Nephron progenitor cell (in vitro differentiated cells): ENCODE data around the gene HGS.
"Not testable (repeated sequence)": the region's sequence is repeated elsewhere in the genome, so short reads cannot be mapped to it uniquely, and the experiment has no call there.

Source experiments
- DNase-seq: peaks from one replicate; pipeline ENCODE4 v3.0.0; 2021
- H3K27ac Mint-ChIP-seq: 2 replicates; pipeline ENCODE4 v1.8.0; 2021; ENCODE audit warnings: mild to moderate bottlenecking, moderate library complexity, mixed read lengths
- H3K27me3 Mint-ChIP-seq: 2 replicates; pipeline ENCODE4 v1.8.0; 2021; ENCODE audit warnings: mild to moderate bottlenecking, low read depth, mixed read lengths; ENCODE audit not compliant: poor library complexity
- H3K36me3 Mint-ChIP-seq: 2 replicates; pipeline ENCODE4 v1.8.0; 2021; ENCODE audit warnings: low read depth, mixed read lengths
- H3K4me1 Mint-ChIP-seq: 2 replicates; pipeline ENCODE4 v1.8.0; 2021; ENCODE audit warnings: mixed read lengths
- H3K4me3 Mint-ChIP-seq: 2 replicates; pipeline ENCODE4 v1.8.0; 2021; ENCODE audit warnings: mild to moderate bottlenecking, moderate library complexity, mixed read lengths
- H3K9me3 Mint-ChIP-seq: 2 replicates; pipeline ENCODE4 v1.8.0; 2021; ENCODE audit warnings: mild to moderate bottlenecking, moderate library complexity, mixed read lengths
- TF ChIP-seq, protein P1 (sequence below): fragments of 200-600 bp; sonication (generic); IDR thresholded peaks from 2 replicates; pipeline ENCODE4 v1.5.0; 2021; ENCODE audit warnings: antibody characterized with exemption

Gene HGS

DNA sequence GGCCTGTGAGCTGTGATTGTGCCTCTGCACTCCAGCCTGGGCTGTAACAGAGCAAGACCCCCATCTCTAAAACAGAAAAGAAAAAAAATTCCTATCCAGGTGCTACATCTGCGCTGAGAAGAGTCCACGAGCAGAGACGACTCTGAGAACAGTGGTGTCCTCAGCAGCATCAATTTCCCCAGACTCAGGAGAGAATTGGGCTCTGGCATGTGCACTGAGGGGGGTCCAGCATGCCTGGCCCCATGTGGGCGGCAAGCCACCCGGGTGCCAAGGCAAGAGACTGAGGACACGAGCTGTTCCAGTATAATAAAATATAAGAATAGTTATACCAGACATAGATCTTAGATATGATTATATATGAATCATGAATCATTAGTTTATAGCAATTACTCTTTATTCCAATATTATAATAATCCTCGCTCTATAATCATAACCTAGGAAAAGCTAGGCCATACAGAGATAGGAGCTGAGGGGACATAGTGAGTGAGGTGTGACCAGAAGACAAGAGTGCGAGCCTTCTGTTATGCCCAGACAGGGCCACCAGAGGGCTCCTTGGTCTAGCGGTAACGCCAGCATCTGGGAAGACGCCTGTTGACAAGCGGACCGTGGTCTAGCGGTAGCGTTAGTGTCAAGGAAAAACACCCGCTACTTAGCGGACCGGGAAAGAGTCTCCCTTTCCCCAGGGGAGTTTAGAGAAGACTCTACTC is 8.1 kb upstream of the HGS start:
- H3K27me3 Mint-ChIP-seq, H3K27ac Mint-ChIP-seq, H3K9me3 Mint-ChIP-seq, H3K4me1 Mint-ChIP-seq, H3K4me3 Mint-ChIP-seq: not testable (repeated sequence)
- peak; percentile 33 for DNase-seq
- H3K36me3 Mint-ChIP-seq, result peaks cover 45% of the 10 kb centered on the region
- TF ChIP-seq, protein P1, sequence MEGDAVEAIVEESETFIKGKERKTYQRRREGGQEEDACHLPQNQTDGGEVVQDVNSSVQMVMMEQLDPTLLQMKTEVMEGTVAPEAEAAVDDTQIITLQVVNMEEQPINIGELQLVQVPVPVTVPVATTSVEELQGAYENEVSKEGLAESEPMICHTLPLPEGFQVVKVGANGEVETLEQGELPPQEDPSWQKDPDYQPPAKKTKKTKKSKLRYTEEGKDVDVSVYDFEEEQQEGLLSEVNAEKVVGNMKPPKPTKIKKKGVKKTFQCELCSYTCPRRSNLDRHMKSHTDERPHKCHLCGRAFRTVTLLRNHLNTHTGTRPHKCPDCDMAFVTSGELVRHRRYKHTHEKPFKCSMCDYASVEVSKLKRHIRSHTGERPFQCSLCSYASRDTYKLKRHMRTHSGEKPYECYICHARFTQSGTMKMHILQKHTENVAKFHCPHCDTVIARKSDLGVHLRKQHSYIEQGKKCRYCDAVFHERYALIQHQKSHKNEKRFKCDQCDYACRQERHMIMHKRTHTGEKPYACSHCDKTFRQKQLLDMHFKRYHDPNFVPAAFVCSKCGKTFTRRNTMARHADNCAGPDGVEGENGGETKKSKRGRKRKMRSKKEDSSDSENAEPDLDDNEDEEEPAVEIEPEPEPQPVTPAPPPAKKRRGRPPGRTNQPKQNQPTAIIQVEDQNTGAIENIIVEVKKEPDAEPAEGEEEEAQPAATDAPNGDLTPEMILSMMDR, result peak; percentile 65

DNA sequence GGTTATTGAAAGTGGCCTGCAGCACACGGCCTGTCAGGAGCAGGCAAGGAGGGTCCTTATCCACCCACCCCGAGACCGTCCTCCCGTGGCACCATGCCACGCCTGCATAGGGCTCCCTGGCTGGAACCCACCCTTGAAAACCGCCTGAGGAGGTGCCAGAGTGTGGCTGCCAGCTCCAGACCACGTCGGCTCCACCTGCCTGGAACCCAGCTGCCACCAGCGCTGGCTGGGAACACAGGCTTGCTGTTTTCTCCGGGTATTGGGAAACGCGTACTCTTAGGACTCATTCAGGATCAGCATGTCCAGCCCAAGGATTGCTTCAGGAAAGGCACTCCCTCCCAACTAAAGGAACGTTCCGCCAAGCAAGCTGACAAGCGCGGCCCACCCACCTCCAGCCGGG is 6.9 kb upstream of the HGS start:
- H3K4me3 Mint-ChIP-seq, result no peak overlapping the region
- DNase-seq, result no peak
- H3K36me3 Mint-ChIP-seq, result peaks cover 34% of the 10 kb centered on the region
- H3K27ac Mint-ChIP-seq, result no peak overlapping the region
- H3K4me1 Mint-ChIP-seq, result peaks cover 11% of the 10 kb centered on the region
- TF ChIP-seq, protein P1, result no peak
- H3K27me3 Mint-ChIP-seq, result peaks cover 3% of the 10 kb centered on the region
- peaks cover 5% of the 10 kb centered on the region for H3K9me3 Mint-ChIP-seq

DNA sequence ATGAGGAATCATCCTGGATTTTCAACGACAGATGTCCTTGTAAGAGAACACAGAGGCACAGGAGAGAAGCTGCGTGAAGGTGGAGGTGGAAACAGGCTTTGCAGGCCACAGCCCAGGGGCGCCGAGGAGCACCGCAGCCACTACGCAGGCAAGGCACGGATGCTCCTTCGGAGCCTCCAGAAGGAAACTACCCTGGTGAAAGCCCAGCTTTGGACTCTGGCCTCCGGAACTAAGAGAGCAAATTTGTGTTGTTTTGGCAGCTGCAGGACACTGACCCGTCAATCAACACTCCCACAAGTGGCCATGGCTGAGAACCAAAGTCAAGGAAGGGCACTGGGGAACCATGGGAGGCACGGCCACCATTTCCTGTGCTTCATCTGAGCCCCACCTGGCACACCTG is 3.7 kb upstream of the HGS start:
- peaks cover 3% of the 10 kb centered on the region for H3K27me3 Mint-ChIP-seq
- peak overlapping the region; percentile 50 for H3K4me3 Mint-ChIP-seq
- H3K27ac Mint-ChIP-seq, result no peak overlapping the region
- peaks cover 16% of the 10 kb centered on the region for H3K36me3 Mint-ChIP-seq
- peaks cover 5% of the 10 kb centered on the region for H3K9me3 Mint-ChIP-seq
- peaks cover 29% of the 10 kb centered on the region for H3K4me1 Mint-ChIP-seq
- DNase-seq, result no peak
- TF ChIP-seq, protein P1, result no peak

DNA sequence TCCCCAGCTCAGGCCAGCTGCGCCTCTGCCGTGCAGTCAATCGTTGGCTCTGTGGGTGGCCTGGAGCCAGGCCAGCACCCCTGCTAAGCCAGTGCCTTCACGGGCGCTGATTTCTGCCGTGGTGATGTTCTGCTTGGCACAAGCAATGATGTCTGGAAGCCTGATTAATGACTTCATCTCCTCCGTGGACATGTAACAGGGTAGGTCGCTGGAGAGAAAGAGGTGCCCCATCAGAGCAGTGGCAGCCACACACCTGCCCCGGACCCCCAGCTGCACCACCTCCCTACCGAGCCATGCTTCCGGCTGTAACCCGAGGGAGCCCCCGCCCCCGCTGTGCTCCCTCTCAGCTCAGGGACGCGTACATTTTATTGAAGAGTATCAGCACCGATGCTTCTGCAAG is 2.1 kb upstream of the HGS start:
- peaks cover 30% of the 10 kb centered on the region for H3K4me1 Mint-ChIP-seq
- no peaks in the 10 kb centered on the region for H3K27me3 Mint-ChIP-seq
- no peak for DNase-seq
- peak overlapping the region; percentile 42 for H3K27ac Mint-ChIP-seq
- no peaks in the 10 kb centered on the region for H3K9me3 Mint-ChIP-seq
- peak overlapping the region; percentile 93 for H3K4me3 Mint-ChIP-seq
- TF ChIP-seq, protein P1, result no peak
- peaks cover 10% of the 10 kb centered on the region for H3K36me3 Mint-ChIP-seq

DNA sequence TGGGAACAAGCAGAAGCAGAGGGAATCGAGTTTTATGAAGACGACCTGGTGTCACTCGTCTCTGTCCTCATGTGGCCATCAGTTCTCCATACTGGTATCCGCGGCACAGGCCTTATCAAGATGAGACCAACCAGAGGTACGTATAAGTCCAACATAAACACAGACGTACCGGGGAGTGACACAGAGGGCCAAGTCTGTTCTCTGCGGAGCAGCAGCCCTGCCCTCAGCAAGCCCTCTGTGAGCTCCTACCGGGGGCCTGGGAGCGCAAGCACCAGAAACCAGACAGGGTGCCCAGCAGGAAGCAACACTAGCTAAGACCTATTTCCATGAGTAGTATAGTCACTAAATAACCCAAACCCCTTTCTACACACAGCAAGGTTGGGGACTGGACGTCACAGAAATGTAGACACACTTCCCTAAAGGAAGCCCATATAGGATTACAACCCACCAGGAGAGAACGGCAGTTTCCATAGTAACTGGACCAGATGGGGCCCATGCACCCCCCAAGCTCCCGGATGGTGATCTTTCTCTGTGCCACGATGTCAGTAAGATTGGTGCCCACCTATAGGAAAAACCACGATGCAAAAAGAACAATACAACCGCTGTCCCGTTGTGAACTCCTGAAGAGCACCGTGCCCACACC is 1.1 kb upstream of the HGS start:
- H3K4me3 Mint-ChIP-seq, result peak overlapping the region; percentile 93
- TF ChIP-seq, protein P1, result no peak
- H3K36me3 Mint-ChIP-seq, result peaks cover 9% of the 10 kb centered on the region
- H3K27ac Mint-ChIP-seq, result peak overlapping the region; percentile 95
- peaks cover 2% of the 10 kb centered on the region for H3K27me3 Mint-ChIP-seq
- DNase-seq, result no peak
- no peaks in the 10 kb centered on the region for H3K9me3 Mint-ChIP-seq
- peaks cover 30% of the 10 kb centered on the region for H3K4me1 Mint-ChIP-seq

DNA sequence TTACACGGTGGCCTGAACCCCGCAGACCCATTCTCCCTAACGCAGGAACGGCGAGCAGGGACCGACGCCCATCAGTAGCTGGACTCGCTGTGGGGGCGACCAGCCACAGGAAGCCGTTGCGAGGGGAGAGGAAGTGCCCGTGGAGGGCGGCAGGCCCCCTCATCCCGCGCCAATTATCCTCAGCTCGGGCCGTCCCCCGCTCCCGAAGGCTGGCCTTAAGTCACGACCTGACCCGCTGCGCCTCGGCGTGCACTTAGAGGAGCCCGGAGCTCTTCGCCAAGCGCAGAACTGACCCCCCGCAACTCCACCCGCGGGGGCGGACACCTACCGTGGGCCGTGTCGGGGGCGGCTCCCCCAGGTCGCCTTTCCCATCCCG is 615 bp upstream of the HGS start:
- Mint-ChIP-seq H3K9me3 (no peaks in the 10 kb centered on the region), H3K4me3 (peak overlapping the region; percentile 93), H3K36me3 (peaks cover 9% of the 10 kb centered on the region), H3K27ac (peak overlapping the region; percentile 95), H3K27me3 (peaks cover 2% of the 10 kb centered on the region), H3K4me1 (peaks cover 30% of the 10 kb centered on the region)
- TF ChIP-seq, protein P1, result no peak
- DNase-seq, result no peak
